Measurements from ENCODE around the gene TRIO.

DNA sequence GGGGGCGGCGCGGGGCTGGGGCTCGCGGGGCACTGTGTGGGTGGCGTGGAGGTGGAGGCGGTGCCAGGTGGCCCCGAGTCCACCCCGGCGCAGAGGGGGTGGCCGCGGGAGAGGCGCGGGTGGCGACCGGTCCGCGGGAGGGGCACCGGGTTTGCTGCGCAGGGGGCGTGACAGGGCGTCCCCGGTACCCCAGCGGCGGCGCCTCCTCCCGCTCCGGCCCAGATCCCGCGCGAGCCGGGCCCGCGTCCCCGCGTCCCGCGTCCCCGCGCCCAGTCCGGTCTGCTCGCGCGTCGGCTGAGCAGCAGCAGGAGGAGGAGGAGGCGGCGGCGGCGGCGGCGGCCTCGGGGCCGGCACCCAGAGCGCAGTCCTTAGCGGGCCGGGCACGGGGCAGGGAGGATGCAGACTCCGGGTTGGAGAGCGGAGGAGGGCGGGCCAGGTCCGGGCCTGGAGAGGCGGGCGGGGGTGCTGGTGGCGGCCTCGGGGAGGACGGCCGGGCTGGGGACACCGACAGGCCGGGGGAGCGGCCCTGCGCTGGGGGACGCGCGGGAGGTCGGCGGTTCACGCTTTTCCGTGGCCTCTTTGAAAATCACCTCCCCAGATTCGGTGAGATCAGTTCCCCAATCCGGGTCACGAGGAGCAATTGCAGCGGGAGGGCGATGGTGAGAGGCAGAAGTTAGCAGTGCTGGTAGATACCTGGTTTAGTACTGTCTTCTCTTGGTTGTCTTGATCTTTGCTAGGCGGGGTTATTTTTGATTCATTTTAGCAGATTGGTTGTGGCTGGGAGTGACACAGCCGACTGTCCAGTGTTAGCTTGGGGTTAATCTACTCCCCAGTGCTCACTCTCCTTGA lies 1.7 kb downstream of the TRIO start:
- TF ChIP-seq, protein P1, sequence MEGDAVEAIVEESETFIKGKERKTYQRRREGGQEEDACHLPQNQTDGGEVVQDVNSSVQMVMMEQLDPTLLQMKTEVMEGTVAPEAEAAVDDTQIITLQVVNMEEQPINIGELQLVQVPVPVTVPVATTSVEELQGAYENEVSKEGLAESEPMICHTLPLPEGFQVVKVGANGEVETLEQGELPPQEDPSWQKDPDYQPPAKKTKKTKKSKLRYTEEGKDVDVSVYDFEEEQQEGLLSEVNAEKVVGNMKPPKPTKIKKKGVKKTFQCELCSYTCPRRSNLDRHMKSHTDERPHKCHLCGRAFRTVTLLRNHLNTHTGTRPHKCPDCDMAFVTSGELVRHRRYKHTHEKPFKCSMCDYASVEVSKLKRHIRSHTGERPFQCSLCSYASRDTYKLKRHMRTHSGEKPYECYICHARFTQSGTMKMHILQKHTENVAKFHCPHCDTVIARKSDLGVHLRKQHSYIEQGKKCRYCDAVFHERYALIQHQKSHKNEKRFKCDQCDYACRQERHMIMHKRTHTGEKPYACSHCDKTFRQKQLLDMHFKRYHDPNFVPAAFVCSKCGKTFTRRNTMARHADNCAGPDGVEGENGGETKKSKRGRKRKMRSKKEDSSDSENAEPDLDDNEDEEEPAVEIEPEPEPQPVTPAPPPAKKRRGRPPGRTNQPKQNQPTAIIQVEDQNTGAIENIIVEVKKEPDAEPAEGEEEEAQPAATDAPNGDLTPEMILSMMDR (IDR thresholded peaks at IDR 0.05; ENCODE audit: extremely low read depth in 1 of 2, insufficient read depth in 1 of 2, low read depth in 1 of 2, low read length in 2 of 2) = no peak
- TF ChIP-seq POLR2AphosphoS5 (IDR thresholded peaks at IDR 0.05; ENCODE audit: insufficient read depth, low read depth, low read length) = peak; percentile 12
- TF ChIP-seq JUN (IDR thresholded peaks at IDR 0.05; ENCODE audit: borderline replicate concordance, insufficient read depth, insufficient read length, low read depth) = no peak
- no peak for TF ChIP-seq FOS (IDR thresholded peaks at IDR 0.05; ENCODE audit: borderline replicate concordance, insufficient read depth, low read length)
- no peak for TF ChIP-seq EZH2 (IDR thresholded peaks at IDR 0.05; ENCODE audit: borderline replicate concordance, low read depth, low read length, severe bottlenecking)
- TF ChIP-seq, protein P2, sequence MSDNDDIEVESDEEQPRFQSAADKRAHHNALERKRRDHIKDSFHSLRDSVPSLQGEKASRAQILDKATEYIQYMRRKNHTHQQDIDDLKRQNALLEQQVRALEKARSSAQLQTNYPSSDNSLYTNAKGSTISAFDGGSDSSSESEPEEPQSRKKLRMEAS (IDR thresholded peaks at IDR 0.05; ENCODE audit: insufficient read depth, insufficient read length) = no peak
- TF ChIP-seq MYC (IDR thresholded peaks at IDR 0.05; ENCODE audit: low read depth, low read length) = no peak
- TF ChIP-seq POLR2A (IDR thresholded peaks at IDR 0.05; ENCODE audit: low read depth, low read length) = peak; percentile 4
- TF ChIP-seq GATA2 (IDR thresholded peaks at IDR 0.05; ENCODE audit: insufficient read depth, insufficient read length, low read depth, low read length) = no peak
